Measurements from ENCODE around the gene MARK3.
"Not testable (repeated sequence)": the region's sequence is repeated elsewhere in the genome, so short reads cannot be mapped to it uniquely, and the experiment has no call there.

Gene MARK3

DNA sequence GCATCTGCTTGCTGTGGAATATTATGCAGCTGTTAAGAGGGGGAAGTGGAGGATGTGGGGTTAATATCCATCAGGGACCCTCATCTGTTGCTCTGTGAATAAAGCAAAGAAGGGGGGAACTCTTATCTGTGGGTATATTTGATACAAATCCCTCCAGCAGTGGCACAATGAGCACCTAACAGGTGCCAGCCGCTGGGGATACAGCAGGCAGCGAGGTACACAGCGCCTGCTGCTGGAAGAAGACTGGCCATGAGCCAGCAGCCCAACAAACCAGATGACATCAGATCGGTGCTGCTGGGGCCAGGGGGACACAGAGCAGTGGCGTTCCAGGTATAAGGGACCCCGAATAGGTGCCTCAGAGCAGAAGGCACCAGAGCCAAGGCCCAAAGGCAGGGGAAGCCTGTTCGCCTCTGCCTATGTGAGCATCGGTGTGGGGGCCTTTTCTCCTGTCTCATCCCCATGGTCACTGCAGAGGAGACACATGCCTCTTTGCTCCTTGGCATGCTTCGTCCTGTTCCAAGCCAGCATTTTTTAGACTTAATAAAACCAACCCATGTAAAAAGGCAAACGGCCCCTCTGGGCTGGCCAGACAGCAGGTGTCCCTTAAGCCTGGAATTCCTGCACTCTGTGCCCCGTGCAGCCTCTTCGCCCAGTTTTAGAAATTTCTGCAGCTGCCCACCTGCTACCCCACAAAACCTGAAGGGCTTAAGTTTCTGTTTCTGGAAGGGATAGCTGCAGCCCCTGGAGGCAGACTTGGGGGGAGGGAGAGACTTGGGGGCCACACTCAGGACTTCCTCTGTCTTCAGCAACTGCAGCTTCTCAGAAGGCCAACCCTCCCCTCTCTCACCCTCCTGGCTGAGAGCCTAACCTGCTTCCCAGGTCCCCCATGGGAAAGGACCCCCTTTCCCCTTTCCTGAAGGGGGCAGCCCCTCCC is 139.1 kb downstream of the MARK3 start:
- in situ Hi-C loops (cut with MboI; ENCODE audit: low sequenced_read_pairs): no loop called here

DNA sequence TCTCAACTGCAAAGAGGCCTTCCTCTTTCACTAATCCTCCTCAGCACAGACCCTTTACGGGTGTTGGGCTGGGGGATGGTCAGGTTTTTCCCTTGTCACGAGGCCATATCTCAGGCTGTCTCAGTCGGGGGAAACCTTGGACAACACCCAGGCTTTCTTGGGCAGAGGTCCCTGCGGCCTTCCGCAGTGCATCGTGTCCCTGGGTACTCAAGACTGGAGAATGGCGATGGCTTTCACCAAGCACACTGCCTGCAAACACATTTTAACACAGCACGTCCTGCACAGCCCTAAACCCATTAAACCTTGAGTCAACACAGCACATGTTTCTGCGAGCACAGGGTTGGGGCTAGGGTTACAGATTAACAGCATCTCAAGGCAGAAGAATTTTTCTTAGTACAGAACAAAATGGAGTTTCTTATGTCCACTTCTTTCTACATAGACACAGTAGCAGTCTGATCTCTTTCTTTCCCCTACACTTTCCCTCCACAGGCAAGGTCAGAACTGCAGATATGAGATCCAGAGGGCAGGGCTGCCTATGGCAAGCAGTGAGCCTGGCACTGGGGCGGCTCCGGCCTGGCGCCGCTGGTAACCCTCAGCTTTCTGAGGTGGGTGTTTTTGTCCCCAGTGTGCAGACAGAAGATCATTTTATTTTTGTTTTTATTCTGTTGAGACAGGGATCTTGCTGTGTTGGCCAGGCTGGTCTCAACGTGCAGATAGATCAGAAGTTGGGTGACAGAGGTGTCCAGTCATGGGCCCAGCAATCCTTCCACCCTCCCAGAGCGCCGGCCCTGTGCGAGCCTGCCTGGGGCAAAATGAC is 140.4 kb downstream of the MARK3 start:
- in situ Hi-C loops (cut with MboI; ENCODE audit: low sequenced_read_pairs): not testable (repeated sequence)

DNA sequence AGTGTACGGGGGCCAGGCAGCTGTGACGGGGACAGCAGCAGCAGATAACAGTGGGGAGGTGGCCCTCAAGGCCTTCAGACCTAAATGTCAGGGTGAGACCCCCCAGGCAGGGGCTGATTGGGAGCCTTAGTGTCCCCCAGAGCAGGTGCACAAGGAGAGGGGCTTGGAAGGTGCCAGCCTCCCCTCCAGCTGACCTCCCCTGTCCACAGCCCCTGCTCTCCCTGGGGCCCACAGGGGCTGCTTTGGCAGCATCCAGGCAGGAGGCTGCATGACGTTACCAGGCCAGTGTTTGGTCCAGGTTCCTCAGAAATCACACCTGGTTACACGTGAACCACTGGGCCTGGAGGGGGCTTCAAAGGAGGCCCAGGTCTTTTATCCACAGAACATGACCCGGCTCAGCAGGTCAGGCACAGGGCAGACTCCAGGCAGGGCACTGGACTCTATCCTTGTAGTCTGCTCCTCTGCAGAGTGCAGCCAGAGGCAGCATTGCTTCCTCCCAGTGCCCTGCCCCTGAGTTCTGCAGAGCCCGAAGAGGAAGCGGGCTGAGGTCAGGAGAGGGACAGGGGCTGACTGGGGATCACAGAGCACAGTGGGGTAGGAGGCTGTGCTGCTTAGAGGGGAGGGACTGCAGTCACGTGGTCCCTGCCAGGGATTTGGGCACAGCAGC is 141.2 kb downstream of the MARK3 start:
- in situ Hi-C loops (cut with MboI; ENCODE audit: low sequenced_read_pairs): no loop called here

DNA sequence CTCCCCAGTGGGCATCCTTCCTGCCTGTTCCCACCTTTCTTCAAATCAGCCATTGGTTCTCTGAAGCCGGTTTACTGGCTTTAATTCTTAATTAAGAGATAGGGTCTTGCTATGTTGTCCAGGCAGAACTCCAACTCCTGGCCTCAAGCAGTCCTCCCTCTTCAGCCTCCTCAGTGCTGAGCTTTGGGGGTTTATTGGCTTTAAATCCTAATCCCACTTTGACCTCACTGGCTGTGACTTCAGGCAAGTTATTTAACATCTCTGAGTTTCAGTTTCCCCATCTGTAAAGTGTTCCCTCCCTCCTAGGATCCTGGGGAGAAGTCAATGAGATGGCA is 141.7 kb downstream of the MARK3 start:
- in situ Hi-C loops (cut with MboI; ENCODE audit: low sequenced_read_pairs): no loop called here

DNA sequence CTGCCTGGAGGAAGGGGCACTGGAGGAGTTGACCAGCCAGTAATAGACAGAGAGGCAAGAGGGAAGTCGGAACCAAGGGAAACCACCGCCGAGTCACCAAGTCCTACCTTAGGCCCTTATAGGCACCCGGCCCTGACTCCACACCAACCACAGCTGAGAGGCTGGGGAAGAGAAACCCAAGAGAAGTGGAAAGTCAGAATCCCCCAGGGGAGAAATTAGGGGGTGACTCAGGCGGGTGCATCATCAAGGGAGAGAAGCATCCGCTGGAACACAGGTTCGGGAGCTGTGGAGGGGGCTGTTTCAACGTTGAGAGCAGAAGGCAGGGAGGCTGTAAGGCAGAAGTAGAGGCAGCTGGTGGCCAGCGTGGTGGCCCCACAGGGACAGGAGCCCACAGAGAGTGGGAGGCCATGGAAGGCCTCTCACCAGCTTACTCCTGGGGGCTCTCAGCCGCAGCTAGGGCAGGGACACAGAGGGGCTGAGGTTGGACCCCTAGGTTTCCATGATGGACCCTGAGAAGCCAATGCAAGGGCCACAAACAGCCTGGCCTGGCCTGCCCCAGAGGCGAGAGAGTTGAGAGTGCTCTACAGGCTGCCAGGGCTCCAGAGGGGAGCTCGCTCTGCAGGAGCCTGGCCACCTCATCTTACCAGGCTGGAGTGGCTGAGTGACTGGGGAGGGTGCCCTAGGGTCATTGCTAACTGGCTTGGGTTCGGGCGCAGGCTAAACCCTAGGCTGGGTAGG is 142.4 kb downstream of the MARK3 start:
- in situ Hi-C loops (cut with MboI; ENCODE audit: low sequenced_read_pairs): no loop called here

GRCh38 chr14:103528146-103528586 is 143.0 kb downstream of the MARK3 start:
- in situ Hi-C loops (cut with MboI; ENCODE audit: low sequenced_read_pairs): no loop called here

DNA sequence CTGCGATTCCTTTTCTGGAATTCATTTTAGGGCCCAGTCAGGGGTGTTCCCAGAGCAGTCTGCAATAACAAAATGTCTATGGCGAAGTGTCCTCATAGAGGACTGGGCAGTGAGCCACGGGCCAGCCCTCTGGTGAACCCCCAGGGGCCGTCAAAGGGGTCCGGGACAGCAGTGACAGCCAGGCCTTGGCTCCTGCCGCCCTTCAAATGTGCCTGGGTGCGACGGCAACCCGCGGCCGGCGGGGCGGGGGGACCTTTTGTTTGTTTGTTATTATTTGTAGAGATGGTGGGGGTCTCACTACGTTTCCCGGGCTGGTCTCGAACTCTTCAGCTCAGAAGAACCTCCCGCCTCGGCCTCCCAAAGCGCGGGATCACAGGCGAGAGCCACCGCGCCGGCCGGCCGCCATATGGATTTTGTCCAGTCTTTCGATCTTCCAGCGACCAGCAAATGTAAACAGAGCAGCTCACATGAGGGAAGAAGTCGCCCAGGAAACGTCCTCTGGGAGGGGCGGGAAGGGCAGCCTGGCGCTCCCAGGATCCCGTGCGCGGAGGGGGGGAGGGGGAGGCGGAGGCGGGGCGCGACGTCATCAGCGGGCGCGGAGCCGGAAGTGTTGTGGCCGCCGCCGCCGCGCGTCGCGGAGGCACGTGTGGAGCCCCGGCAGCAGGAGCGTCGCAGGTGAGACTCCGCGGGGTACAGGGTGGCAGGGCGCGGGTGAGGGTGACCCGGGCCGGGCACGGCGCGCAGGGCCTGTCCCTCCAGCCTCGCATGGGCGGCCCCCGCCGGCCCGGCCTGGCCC is 143.6 kb downstream of the MARK3 start, which contains the start of gene TRMT61A:
Gene TRMT61A, plus strand, starts transcription at position 610 of the 796 bp plus-strand sequence. CDS start 783 bp downstream, outside the sequence.
- in situ Hi-C loops (cut with MboI; ENCODE audit: low sequenced_read_pairs): no loop called here

GRCh38 chr14:103529383-103530365 is 144.5 kb downstream of the MARK3 start:
- in situ Hi-C loops (cut with MboI; ENCODE audit: low sequenced_read_pairs): no loop called here

- in situ Hi-C loops (cut with MboI; ENCODE audit: low sequenced_read_pairs): no loop called here
These were observed 145.2 kb downstream of the MARK3 start for GRCh38 chr14:103530390-103530789.

DNA sequence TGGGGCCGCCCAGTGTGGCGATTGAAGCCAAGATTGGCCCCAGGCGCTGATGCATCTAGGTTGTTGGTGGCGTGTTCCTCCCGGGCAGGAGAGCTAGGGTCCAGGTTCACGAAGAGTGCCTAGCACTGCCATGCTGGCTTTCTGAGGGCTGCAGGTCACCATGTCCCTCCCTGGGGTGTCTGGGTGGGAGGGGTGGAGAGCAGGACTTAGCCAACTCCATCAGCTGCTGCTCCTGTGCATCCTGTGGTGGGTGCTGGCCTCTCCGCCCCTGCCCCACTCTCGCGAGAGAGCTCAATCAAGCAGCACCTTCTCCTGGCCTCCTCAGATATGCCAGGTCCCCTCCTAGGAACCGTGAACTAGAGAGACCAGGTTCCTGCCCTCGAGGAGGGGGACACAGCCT is 145.6 kb downstream of the MARK3 start:
- in situ Hi-C loops (cut with MboI; ENCODE audit: low sequenced_read_pairs): no loop called here

DNA sequence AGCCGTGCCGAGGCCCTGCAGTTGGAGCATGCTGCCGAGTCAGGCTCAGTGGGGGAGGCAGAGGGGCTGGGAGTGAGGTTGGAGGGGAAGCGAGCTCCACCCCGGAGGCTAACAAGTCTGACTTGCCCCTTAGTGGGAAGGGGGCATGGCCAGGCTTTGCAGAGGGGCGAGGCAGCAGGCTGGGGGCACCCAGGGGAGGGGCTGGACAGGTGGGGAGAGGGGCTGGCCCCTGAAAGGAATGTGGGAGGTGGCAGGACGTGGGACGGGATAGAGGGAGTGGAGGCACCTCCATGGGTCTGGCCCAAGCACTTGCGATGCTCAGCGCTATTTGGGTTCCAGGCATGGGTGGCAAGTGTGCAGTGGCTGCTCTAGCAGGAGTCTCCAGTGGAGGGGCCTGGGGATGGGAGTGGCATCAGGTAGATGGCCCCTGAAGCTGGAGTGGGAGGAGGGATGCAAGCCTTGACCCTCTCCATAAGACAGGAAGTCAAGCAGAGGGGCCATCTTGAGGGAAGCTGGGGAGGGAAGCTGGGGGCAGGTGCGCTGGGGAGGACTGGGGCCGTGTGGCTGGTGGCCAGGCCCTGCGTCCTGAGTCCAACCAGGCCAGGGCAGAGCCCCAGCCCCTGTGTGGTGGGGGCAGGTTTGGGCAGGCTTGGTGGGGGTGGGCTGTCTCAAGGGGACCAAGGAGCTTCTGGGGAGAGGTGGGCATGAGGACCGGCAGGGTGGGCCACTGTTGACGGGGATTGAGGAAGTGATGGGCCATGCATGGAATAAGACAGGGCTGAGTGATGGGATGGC is 146.4 kb downstream of the MARK3 start:
- in situ Hi-C loops (cut with MboI; ENCODE audit: low sequenced_read_pairs): no loop called here

- in situ Hi-C loops (cut with MboI; ENCODE audit: low sequenced_read_pairs): no loop called here
These were observed 147.3 kb downstream of the MARK3 start for GRCh38 chr14:103532216-103533136.

- in situ Hi-C loops (cut with MboI; ENCODE audit: low sequenced_read_pairs): no loop called here
These were observed 148.2 kb downstream of the MARK3 start for GRCh38 chr14:103533137-103533998.

DNA sequence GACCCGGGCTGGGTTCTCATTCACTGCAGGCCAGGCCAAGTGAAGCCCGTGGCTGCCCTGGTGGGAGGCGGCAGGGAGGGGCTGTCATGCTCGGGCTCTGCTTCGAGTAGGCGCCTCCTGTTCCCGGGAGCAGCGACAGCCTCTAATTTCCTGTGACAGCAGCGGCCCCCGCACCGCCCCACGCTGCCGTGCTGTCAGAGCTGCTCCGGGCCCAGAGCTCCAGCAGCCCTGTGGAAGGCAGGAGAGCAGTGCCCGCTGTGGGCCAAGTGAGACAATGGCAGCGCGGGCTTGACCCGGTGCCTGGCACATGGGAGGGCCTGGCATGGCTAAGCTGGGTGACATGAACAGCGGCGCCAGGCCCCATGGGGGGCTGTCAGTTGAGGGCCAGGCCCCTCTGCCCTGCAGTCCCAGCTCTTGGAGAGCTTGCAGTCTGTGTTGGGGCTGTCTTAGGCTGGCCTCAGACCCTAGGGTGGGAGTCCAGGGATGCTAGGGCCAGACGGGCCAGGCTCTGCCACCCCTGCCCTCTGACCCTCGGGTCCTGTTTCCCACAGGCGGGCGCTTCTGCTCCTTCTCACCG is 148.9 kb downstream of the MARK3 start:
- in situ Hi-C loops (cut with MboI; ENCODE audit: low sequenced_read_pairs): no loop called here

DNA sequence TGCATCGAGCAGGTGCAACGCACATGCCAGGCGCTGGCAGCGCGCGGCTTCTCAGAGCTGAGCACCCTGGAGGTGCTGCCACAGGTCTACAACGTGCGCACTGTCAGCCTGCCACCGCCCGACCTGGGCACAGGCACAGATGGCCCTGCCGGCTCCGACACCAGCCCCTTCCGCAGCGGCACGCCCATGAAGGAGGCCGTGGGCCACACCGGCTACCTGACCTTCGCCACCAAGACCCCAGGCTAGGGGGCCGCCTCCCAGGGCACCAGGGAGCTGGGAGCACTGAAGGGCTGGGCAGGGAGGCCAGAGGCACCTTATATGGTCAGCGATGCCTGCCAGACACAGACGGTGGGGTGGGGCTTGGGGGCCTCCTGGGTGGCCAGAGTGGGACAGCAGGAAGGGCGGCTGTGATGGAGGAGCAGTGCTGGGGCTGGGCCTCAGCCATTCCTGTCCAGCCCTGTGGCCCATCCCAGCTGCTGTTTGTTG is 149.4 kb downstream of the MARK3 start:
- in situ Hi-C loops (cut with MboI; ENCODE audit: low sequenced_read_pairs): no loop called here
